Stimulated activated naive CD8-positive, alpha-beta T cell treated with anti-CD3 and anti-CD28 coated beads, Interleukin-15, amount 100 ng/mL, for 72 hours (primary cell): ENCODE data around the gene TRPC6.
A peak's percentile ranks its signal among the peaks of the same experiment; 100 is the strongest.
"Not testable (repeated sequence)": the region's sequence is repeated elsewhere in the genome, so short reads cannot be mapped to it uniquely, and the experiment has no call there.

Source experiments
- ATAC-seq: fragments of 150-1000 bp; cut with Tn5 transposase; 2 replicates; pipeline ENCODE4 v1.10.0; 2021; ENCODE audit warnings: mild to moderate bottlenecking, moderate library complexity
- DNase-seq, 2 donors: peaks; one replicate each; pipeline ENCODE4 v3.0.0; 2021 to 2022
- H3K27ac Mint-ChIP-seq, 2 donors: one replicate each; pipeline ENCODE4 v1.8.0; 2022; ENCODE audit warnings: mild to moderate bottlenecking in 2 of 2, mixed read lengths in 2 of 2, moderate library complexity in 2 of 2
- H3K27me3 Mint-ChIP-seq: one replicate; pipeline ENCODE4 v1.8.0; 2022; ENCODE audit warnings: mixed read lengths
- H3K4me1 Mint-ChIP-seq: one replicate; pipeline ENCODE4 v1.8.0; 2022; ENCODE audit warnings: mild to moderate bottlenecking, mixed read lengths
- H3K4me3 Mint-ChIP-seq, 2 donors: one replicate each; pipeline ENCODE4 v1.8.0; 2022; ENCODE audit warnings: mild to moderate bottlenecking in 2 of 2, mixed read lengths in 2 of 2, moderate library complexity in 1 of 2
- H3K9me3 Mint-ChIP-seq, 2 donors: one replicate each; pipeline ENCODE4 v1.8.0; 2022; ENCODE audit warnings: mixed read lengths in 2 of 2

The TRPC6 gene

DNA sequence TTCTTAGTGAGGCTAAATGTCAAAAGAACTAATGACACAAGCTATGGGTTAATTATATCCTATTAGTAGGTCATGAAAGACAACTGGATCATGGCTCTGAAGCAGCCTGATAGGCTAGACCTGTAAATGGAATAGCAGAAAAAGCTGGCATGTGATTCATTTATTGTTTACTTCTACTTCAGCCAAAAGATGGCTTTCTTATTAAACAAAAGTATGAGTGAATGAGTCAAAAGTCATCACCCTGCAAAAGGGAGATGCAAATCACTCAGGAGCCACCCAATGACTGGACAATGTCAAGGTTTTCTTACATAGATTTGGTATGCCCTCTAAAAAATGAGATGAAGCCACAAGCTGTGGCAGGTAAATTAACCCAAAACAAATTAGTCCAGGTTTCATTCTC, 138.0 kb downstream of the TRPC6 start:
- Mint-ChIP-seq H3K27me3 (no peaks in the 10 kb centered on the region), H3K4me3 (no peak overlapping the region), H3K4me1 (no peaks in the 10 kb centered on the region), H3K27ac (no peak overlapping the region), H3K9me3 (peaks cover 0 to 2% of the 10 kb centered on the region in 2 donors)
- no peak for ATAC-seq
- DNase-seq: no peak

GRCh38 chr11:101444851-101445250, 139.0 kb downstream of the TRPC6 start:
- Mint-ChIP-seq H3K27ac (no peak overlapping the region), H3K27me3 (no peaks in the 10 kb centered on the region), H3K9me3 (peaks cover 0 to 9% of the 10 kb centered on the region in 2 donors), H3K4me1 (no peaks in the 10 kb centered on the region), H3K4me3 (no peak overlapping the region)
- DNase-seq: no peak
- ATAC-seq: no peak

GRCh38 chr11:101444164-101444563, 139.6 kb downstream of the TRPC6 start:
- H3K27ac Mint-ChIP-seq: no peak overlapping the region
- no peaks in the 10 kb centered on the region for H3K27me3 Mint-ChIP-seq
- ATAC-seq (no peak), DNase-seq (no peak)
- H3K9me3 Mint-ChIP-seq: peaks cover 0 to 9% of the 10 kb centered on the region in 2 donors
- H3K4me3 Mint-ChIP-seq: no peak overlapping the region
- no peaks in the 10 kb centered on the region for H3K4me1 Mint-ChIP-seq

- H3K27ac Mint-ChIP-seq: no peak overlapping the region
- peaks cover 0 to 9% of the 10 kb centered on the region in 2 donors for H3K9me3 Mint-ChIP-seq
- H3K4me3 Mint-ChIP-seq: no peak overlapping the region
- no peaks in the 10 kb centered on the region for H3K4me1 Mint-ChIP-seq
- DNase-seq (no peak), ATAC-seq (no peak)
- H3K27me3 Mint-ChIP-seq: no peaks in the 10 kb centered on the region
Measured at GRCh38 chr11:101442936-101443521, 140.8 kb downstream of the TRPC6 start.

DNA sequence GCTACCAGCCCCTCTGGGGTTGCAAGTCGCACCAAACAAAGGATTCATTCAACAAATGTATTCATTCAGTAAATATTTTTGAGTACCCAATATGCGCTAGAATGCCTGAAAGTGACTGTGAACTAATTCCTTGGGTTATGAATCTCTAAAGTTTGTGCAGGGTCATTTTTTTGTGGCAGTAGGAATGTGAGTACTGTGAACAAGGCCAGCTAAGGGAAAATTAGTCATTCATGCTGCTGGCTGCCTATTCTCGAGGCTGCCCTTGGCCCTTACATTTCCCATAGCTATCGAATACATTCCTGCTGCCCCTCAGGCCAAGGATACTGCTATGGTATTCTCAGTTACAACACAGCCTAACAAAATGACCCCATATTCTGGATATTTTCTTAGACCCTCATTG, 141.6 kb downstream of the TRPC6 start:
- Mint-ChIP-seq H3K4me3 (no peak overlapping the region), H3K27me3 (no peaks in the 10 kb centered on the region), H3K27ac (no peak overlapping the region), H3K9me3 (peaks cover 0 to 9% of the 10 kb centered on the region in 2 donors), H3K4me1 (no peaks in the 10 kb centered on the region)
- ATAC-seq: no peak
- no peak for DNase-seq

- Mint-ChIP-seq H3K27ac (peak overlapping the region in 1 of 2 donors; percentile 46), H3K27me3 (no peaks in the 10 kb centered on the region), H3K4me1 (no peaks in the 10 kb centered on the region), H3K9me3 (peaks cover 0 to 9% of the 10 kb centered on the region in 2 donors), H3K4me3 (no peak overlapping the region)
- ATAC-seq (no peak), DNase-seq (no peak)
Measured at GRCh38 chr11:101441747-101442146, 142.1 kb downstream of the TRPC6 start.

- no peaks in the 10 kb centered on the region for H3K27me3 Mint-ChIP-seq
- H3K4me3 Mint-ChIP-seq: no peak overlapping the region
- H3K4me1 Mint-ChIP-seq: no peaks in the 10 kb centered on the region
- DNase-seq (no peak), ATAC-seq (no peak)
- H3K27ac Mint-ChIP-seq: no peak overlapping the region
- H3K9me3 Mint-ChIP-seq: peaks cover 0 to 9% of the 10 kb centered on the region in 2 donors
Measured at GRCh38 chr11:101439488-101439887, 144.3 kb downstream of the TRPC6 start.

- not testable (repeated sequence) for H3K9me3 Mint-ChIP-seq, H3K27ac Mint-ChIP-seq, H3K4me3 Mint-ChIP-seq, ATAC-seq, H3K27me3 Mint-ChIP-seq, H3K4me1 Mint-ChIP-seq, DNase-seq
Measured at GRCh38 chr11:101438708-101439107, 145.1 kb downstream of the TRPC6 start.

GRCh38 chr11:101438126-101438525, 145.7 kb downstream of the TRPC6 start:
- H3K4me3 Mint-ChIP-seq: no peak overlapping the region
- H3K27ac Mint-ChIP-seq: no peak overlapping the region
- ATAC-seq (no peak), DNase-seq (no peak)
- peaks cover 0 to 9% of the 10 kb centered on the region in 2 donors for H3K9me3 Mint-ChIP-seq
- H3K4me1 Mint-ChIP-seq: no peaks in the 10 kb centered on the region
- H3K27me3 Mint-ChIP-seq: no peaks in the 10 kb centered on the region

GRCh38 chr11:101436511-101437142, 147.2 kb downstream of the TRPC6 start:
- Mint-ChIP-seq H3K27me3 (no peaks in the 10 kb centered on the region), H3K4me3 (no peak overlapping the region), H3K4me1 (no peaks in the 10 kb centered on the region), H3K27ac (no peak overlapping the region), H3K9me3 (peaks cover 5 to 16% of the 10 kb centered on the region in 2 donors)
- DNase-seq: no peak
- ATAC-seq: no peak

DNA sequence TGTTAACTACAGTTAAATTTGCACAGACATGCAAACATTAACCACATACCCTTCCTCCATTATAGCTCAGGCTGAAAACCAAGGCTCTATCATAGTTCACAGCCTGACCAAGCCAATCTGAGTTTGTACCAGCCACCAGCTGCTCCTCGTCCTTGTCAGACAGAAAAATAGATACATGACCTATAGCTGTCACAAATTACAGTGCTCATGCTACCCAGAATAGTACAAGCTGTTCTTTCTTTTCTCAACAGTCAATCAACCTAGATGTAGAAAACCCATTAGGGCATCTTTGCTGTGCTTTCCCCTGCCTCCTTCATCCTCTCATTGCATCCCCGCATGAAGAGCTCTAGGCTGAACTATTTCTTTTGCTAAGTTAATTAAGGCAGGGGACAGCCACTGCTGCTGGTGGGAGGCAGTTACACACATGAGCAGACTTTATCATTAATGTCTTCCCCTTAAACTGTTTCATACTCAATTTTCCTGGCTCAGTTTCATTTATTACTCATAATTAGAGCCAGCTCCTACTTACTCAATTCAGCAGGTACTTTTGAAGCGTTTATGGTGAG, 148.3 kb downstream of the TRPC6 start:
- H3K9me3 Mint-ChIP-seq: peaks cover 10 to 14% of the 10 kb centered on the region in 2 donors
- ATAC-seq: no peak
- H3K4me3 Mint-ChIP-seq: no peak overlapping the region
- H3K27ac Mint-ChIP-seq: no peak overlapping the region
- no peak for DNase-seq
- H3K4me1 Mint-ChIP-seq: no peaks in the 10 kb centered on the region
- H3K27me3 Mint-ChIP-seq: no peaks in the 10 kb centered on the region

GRCh38 chr11:101434026-101434643, 149.7 kb downstream of the TRPC6 start:
- H3K27me3 Mint-ChIP-seq: no peaks in the 10 kb centered on the region
- no peak overlapping the region for H3K27ac Mint-ChIP-seq
- no peak overlapping the region for H3K4me3 Mint-ChIP-seq
- H3K4me1 Mint-ChIP-seq: no peaks in the 10 kb centered on the region
- DNase-seq: no peak
- no peak for ATAC-seq
- H3K9me3 Mint-ChIP-seq: peaks cover 19 to 21% of the 10 kb centered on the region in 2 donors

DNA sequence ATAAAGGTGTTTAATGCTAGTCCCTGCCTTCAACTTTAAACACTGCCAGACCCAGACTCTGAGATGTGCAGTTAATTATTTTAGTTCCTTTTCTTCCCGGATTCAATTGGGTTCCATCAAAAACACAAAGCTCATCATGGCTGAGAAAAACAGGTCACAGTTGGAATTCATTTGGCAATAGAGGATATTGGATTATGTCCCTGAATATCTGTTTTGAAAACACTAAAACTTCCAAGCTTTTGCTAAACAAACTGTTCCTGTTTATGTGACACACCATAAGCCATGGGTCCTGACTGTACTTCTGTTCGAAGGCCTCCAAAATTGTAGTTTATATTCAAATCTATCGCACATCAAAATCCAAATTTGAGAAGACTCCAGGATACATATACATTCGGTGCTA, 150.7 kb downstream of the TRPC6 start:
- Mint-ChIP-seq H3K27me3 (no peaks in the 10 kb centered on the region), H3K27ac (no peak overlapping the region), H3K4me3 (no peak overlapping the region), H3K4me1 (no peaks in the 10 kb centered on the region), H3K9me3 (peaks cover 28 to 29% of the 10 kb centered on the region in 2 donors)
- ATAC-seq: no peak
- no peak for DNase-seq

GRCh38 chr11:101429703-101430540, 153.9 kb downstream of the TRPC6 start:
- no peaks in the 10 kb centered on the region for H3K27me3 Mint-ChIP-seq
- H3K4me3 Mint-ChIP-seq: no peak overlapping the region
- H3K4me1 Mint-ChIP-seq: no peaks in the 10 kb centered on the region
- peaks cover 30 to 40% of the 10 kb centered on the region in 2 donors for H3K9me3 Mint-ChIP-seq
- H3K27ac Mint-ChIP-seq: no peak overlapping the region
- DNase-seq (no peak), ATAC-seq (no peak)

GRCh38 chr11:101428918-101429317, 154.9 kb downstream of the TRPC6 start:
- Mint-ChIP-seq H3K27ac (no peak overlapping the region), H3K4me3 (no peak overlapping the region), H3K9me3 (peaks cover 30 to 40% of the 10 kb centered on the region in 2 donors), H3K27me3 (no peaks in the 10 kb centered on the region), H3K4me1 (no peaks in the 10 kb centered on the region)
- ATAC-seq (no peak), DNase-seq (no peak)
